Measurements from ENCODE around the gene USP31.
"Not testable (repeated sequence)": the region's sequence is repeated elsewhere in the genome, so short reads cannot be mapped to it uniquely, and the experiment has no call there.

Gene USP31

DNA sequence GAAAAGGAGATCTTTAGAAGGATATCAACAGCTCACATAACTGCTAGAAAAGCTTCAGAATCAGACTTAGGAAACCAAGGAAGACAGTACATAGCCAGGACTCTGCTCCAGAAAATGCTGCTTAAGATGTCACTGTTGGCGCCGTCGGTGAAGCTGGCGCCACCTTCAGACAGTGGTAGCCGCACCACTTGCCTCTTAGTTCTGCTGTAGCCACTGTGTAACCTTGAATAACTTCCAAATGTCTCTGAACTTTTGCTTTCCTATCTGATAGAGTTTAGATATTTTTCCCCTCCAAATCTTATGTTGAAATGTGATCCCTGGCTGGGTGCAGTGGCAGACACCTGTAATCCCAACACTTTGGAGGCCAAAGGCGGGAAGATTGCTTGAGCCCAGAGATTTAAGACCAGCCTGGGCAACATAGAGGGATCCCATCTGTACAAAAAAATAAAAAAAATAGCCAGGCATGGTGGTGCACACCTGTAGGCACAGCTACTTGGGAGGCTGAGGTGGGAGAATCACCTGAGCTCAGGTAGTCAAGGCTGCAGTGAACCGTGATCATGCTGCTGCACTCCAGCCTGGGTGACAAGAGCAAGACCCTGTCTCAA is 6.3 kb upstream of the USP31 start:
- DNase-seq = no peak

DNA sequence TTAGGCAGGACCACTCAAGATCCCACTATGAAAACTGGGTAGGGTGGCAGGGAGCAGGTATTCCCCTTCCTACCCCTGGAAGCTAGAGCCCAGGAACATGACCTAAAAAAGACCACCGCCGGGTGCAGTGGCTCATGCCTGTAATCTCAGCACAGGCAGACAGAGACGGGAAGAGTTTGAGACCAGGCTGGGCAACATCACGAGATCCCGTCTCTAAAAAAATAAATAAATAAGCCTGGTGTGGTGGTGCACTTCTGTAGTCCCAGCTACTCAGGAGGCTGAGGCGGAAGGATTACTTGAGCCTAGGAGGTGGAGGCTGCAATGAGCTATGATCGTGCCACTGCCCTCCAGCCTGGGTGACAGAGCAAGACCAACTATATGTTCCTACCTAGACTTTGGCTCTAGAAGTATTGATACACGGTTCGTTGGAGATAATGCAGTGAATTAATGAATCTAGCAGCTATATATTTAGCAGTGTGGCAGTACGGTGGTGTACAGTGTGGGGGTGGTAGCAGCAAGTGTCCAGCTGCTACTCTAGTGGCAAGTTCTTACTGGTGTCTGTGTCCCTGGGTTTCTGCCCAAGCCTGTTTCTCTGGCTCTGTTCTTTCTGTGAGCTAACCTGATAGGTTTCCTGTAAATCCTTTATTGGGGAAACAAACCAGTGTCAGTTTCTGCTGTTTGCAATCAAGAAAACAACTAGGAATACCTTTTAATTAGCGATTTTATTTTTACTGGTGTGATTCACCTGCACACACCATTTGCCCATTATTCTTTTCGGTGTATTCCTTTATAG is 3.3 kb upstream of the USP31 start:
- no peak for DNase-seq

DNA sequence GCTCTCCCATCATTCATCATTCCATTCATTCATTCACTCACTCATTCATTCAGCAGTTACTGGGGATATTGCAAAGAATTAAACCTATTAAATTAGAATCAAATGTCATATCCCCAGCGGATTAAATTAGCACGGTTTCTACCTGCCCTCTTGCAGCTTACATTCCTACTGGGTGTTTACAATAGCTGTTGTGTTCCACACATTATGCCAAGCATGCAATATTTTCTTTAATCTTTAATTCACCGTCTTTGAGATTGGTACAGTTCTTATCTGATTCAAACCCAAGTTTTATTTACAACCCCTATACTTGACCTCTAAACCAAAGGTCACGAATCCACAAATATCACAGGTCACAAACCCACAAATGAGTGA is 727 bp upstream of the USP31 start:
- no peak for DNase-seq

DNA sequence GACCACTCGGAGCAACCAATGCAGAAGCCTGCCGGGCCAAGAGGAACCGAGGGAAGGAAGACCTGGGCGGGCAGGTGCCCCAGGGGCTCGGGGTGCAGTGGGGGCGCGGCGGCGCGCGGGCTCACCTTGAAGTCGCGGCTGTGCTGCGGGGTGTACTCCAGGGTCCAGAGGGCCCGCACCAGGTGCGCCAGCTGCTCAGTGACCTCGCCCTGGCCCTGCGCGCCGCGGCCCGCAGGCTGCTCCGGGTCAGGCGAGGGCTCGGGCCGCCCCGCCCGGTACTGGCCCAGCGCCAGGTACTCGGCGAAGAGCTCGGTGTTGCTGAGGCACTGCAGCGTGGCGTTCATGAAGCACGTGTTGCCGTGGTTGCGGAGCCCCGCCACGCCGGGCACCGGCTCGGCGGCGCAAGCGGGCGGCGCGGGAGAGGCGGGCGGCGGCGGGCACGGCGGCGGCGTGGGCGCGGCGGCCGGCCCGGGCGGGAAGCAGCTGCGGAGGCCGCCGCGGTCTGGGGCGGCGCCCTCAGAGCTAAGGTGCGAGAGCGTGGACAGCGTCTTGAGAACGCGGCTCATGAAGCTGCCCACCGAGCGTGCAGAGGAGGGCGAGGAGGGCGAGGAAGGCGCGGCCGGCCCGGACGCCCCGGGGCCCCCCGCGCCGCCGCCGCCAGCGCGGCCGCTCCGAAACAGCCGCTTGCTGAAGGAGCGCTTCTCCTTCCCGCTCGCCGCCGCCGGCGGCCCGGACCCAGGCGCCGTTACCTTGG is 562 bp downstream of the USP31 start:
- no peak for DNase-seq

DNA sequence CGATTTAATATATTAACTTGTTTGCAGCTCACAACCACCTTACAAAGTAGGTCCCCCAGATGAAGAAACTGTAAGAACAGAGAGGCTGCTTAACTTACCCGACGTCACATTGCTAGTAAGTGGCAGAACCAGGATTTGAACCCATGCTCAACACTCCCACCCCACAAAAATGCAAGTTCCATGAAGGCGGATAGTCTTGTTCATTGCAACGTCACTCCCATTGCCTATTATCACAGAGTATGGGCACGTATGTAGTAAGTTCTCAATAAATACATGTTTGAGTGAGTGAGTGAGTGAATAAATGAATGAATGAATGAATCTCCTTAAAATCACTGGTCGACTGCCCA is 1.1 kb downstream of the USP31 start:
- no peak for DNase-seq

DNA sequence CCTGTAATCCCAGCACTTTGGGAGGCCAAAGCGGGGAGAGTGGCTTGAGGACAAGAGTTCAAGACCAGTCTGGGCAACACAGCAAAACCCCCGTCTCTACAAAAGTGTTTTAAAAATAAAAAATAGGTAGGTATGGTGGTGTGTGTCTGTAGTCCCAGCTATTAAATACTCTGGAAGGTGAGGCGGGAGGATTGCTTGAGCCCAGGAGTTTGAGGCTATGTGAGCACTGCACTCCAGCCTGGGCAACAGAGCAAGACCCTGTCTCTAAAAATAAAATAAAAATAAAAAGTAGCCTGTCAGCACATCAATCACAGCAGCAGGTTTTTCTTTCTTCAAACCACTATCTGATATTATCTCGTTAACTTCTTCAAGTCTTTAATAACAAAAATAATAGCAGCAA is 1.6 kb downstream of the USP31 start:
- DNase-seq = no peak

DNA sequence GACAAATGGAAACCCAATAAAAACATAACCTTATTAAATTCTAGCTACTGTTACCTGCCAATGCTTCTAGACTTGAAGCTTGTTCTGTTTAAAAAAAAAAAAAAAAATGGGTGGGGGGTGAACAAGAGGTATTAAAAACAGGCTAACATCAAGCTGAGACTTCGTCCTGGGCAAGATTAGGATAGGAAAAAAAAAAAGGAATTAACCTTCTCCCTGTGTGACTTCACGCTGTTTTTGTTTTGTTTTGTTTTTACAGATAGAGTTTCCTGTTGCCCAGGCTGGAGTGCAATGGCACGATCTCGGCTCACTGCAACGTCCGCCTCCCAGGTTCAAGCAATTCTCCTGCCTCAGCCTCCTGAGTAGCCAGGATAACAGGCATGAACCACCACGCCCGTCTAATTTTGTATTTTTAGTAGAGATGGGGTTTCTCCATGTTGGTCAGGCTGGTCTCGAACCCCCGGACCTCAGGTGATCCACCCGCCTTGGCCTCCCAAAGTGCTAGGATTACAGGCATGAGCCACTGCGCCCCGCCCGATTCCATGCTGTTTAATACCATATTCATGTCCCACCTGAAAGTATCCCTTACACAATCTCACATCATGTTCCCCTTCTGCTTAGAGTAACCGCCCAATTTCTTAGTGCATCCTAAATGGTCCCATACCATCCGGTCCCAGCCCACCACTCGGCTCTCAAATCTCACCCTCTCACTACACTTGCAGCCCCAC is 2.2 kb downstream of the USP31 start:
- DNase-seq = no peak

DNA sequence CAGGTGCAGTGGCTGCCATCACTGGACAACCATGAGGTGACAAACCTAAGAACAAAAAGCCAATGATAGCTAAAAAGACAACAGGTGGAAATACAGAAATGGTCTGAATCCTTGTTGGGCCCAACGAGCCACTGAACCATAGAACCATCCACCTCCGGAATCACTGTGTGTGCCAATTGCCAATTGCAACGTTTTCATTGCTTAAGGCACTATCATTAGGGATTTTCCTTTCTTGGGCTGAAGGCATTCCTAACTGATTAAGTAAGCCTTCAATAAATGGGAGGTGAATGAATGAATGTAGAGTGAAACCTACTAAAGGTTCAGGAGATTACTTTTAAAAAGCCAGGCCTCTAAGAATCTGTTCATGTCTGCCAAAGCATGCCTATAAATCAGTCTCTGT is 3.6 kb downstream of the USP31 start:
- no peak for DNase-seq

DNA sequence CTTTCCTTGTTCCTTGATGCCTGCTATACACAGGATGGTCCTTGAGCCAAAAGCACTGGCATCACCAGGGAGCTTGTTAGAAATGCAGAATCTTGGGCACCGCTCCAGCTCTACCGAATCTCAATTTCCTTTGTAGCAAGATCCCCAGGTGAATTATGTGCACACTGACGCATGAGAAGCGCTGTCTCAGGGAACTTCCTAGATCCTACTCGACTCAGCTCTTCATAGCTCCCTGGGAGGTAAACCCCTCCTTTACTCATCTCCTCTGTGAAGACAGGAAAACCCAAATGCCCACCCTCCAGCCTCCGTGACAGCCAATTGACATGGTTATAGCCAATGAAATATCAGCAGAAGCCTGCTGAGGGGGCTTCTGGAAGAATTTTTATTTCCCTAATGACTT is 4.1 kb downstream of the USP31 start:
- no peak for DNase-seq

DNA sequence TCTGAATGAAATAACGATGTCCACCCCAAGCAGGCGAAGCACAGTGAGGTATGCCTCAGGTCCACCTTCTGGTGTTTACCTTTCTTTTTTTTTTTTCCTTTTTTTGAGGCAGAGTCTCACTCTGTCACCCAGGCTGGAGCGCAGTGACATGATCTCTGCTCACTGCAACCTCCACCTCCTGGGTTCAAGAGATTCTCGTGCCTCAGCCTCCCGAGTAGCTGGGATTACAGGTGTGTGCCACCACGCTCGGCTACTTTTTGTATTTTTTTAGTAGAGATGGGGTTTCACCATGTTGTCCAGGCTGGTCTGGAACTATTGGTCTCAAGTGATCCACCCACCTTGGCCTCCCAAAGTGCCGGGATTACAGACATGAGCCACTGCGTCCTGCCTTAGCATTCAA is 4.9 kb downstream of the USP31 start:
- not testable (repeated sequence) for DNase-seq

DNA sequence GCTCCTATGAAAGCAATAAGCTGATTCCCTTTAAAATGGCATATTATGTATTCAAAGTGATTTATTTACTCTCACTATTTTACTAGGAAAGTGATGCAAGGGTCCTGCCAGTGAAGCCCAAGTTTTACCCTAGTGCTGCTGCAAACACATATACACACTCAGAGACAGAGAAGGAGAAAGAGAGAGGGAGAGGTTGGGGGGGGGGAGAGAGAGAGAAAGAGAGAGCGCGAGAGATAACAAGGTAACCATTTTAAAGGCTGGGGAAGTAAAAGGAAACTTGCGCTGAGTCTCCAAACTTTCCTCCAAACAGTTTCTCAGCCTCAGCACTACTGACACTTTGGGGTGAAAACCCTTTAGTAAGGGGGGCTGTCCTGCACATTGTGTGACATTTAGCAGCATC is 5.9 kb downstream of the USP31 start:
- no peak for DNase-seq

DNA sequence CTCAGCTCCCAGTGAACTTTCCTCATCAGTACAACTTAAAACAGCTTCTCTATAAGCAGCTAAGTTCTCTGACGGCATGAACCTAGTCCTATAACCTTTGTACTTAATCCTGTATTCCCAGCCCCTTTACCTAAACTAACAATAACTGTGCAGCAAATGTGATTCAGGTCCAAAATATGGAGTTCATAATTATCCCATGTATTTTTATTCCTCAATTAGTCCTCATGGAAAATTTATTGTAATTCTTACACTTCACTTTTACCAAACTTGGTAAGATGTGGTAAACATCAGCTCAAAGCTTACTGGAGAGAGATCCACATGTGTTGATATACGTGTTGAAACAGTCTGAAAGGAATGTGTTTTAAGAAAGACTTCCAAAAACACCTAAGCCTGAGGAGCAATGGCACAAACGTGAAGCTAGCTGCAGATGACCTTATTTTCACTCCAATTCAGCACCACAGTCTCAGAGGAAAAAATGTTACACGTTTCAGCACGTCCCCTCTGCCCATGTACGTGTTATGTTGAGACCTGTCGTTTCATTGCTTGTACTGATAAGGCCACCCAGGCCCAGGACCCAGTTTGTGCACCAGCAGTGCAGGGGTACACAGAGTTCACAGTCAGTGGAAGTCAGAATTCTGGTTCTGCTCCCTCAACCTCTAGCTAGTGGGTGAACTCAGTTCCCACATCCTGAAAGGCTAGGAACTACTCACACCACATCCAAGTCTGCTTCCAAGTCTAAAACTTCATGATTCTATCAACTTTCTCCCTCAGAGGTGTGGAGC is 7.1 kb downstream of the USP31 start:
- DNase-seq = no peak

DNA sequence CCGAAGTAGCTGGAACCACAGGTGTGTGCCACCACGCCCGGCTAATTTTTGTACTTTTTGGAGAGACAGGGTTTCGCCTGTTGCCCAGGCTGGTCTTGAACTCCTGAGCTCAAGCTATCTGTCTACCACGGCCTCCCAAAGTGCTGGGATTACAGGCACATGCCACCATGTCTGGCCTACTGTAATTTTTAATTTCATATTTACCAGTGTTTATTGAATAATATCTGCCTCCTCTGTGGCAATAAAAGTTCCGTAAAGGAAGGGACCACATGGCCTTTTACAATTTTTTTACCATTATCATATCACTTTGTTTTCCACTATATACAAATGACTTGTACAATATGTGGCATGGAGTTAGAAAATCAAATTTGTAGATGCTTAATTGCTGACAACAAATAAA is 7.8 kb downstream of the USP31 start:
- DNase-seq = no peak

DNA sequence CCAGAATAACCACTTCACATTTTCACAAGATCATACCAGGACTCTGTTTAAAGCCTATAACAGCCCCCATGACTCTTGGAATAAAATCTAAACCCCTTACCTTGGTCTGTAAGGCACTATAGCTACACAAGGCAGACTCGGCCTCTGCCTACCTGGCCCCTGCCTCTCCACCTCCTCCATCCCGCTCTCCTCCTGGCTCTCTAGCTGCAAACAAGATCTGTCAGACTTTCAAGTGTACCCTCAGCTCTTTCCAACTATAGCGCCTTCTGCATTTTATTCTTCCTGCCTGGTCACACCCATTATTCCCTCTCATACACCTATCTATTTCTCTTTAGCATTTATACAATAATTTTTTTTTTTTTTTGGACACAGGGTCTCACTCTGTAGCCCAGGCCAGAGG is 8.2 kb downstream of the USP31 start:
- no peak for DNase-seq

DNA sequence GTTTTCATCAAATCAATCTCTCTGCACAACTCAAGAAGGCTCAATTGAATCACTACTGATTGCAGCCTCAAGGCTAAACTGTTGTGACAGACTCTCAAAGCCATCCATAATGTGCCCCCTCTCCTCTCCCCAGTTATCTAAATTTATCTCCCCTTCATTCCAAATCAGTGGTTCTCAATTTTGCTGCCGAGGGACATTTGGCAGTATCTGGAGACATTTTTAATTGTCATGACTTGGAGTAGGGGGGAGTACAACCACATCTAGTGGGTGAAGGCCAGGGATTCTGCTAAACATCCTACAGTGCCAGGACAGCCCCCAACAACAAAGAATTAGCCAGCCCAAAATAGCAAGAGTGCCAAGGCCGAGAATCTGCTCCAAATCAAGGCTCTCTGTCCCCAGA is 9.1 kb downstream of the USP31 start:
- DNase-seq = no peak

DNA sequence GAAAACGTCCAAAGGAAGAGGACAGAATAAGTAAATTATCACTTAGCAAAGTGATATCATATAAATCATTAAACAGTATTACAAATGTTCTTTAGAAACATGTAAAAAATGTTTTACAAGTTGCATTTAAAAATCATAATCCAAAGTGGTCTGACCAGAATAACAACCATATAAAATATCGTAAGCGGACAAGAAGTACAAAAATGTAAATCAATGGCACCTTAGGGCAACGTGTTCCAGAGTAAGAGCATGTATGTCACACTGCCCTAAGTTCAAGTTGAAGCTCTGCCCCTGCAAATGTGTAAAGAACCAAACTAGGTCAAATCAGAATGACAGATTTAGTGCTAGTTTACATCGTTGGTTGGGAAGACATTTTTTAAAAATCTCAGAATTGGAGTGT is 11.4 kb downstream of the USP31 start:
- no peak for DNase-seq

DNA sequence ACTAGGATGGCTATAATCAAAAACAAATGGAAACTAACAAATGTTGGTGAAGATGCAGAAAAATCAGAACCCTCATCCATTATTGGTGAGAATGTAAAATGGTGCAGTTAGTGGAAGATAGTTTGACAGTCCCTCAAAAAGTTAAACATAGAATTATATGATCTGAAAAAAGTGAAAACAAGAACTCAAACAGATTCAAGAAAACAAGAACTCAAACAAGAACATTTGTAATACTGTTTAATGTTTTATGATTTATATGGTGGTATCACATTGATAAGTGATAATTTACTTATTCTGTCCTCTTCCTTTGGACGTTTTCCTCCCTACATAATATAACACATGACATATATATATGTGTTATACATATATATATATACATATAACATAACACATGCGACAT is 12.0 kb downstream of the USP31 start:
- DNase-seq = no peak

DNA sequence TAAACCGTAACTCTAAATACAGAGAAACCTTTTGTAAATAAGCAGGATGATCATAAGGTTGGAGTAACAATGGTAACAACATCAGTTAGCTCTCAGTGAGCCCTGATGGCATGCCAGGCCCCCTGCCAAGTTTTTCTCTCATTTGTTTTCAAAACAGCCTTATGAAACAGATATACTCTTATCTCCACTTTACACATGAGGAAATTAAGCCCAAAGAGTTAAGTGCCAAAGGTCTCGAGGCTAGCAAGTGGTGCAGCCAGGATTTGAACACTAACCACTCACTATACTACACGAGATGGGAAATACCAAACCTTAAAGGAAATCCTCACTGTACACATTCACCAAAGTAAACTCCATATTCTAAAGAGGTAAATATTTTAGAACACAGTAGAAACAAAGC is 15.0 kb downstream of the USP31 start:
- no peak for DNase-seq

DNA sequence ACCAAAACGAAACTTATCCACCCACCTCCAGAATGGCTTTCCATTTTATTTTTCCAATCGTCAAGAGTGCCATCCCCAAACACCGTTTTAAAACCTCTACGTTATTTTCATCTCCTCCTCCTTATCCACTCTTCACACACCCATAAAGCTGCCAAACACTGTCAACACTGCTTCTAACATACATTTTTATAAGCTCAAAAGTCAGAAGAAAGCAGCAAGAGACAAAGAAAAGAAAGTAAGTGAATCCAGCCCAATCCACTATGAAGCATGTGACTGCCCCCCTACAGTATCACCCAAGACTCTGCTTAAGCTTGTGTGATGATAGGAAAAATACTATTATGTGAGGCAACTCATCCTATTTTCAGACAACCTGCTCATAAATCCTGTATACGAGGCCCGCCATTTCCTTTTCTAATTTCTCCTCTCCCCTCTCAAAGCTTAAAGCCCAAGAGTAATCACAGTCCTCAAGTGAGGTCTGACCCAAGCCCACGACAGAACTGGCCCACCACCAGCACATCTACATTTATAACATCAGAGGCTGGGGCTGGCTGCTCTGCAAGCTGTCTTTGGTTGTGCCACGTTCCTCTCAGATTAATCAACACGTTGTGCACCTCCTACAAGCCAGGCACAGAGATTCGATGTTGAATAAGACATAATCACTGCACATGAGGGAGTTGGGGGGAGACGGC is 16.3 kb downstream of the USP31 start:
- DNase-seq = no peak

DNA sequence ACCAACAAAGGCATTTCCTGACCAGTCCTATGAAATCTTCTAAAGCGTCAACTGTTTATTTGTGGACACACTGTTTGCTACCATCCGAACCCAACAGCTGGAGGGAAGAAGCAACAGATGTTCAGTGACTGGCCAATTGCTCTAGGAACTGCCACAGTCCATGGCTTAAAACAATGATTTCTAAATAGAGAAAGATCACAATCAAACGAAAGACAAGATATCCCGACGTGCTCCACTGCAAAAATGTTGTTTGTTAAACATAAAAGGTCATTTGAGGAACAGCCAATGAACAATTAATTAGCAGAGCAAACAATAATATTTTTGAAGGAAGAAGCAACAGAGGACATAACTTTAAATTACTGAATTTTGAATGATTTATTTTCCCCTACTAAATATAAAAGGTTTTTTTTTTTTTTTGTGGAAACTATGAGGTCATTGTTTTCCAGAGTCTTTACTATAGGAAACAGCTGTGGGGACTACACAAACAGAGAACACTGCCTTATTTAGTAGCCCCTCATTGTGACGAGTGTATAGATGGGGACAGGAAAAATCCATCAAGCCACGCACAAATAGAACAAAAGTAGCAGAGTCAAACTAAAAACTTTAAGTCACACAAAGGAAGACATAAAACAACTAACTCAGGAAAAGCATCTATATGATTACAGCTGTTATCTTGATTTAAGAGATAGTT is 17.2 kb downstream of the USP31 start:
- DNase-seq = no peak

DNA sequence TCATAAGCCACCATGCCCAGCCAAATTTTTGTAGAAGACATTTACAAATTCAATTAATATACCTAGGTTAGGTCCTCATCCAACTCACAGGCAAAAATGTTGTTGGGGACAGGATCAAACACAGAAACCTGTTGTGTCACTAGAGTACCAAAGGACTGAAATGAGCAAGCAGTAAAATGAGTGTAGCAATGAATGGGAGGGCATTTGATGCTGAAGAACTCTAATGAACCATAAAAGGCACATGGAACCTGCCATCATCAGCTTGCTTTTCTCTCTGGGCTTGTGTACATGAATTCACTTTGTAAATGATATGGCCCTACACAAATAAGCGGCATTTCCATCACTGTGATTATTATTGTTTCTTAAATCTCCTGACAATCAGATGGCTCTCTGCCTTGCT is 17.8 kb downstream of the USP31 start:
- no peak for DNase-seq

DNA sequence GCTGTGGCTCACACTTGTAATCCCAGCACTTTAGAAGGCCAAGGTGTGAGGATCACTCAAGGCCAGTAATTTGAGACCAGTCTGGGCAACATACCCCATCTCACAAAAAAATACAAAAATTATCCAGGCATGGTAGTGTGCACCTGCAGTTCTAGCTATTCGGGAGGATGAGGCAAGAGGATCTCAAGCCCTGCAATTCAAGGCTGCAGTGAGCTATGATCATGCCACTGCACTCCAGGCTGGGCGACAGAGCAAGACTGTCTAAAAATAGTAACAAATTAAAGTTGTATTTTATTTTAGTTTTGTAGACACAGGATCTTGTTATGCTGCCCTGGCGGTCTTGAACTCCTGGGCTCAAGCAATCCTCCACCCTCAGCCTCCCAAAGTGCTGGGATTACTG is 18.2 kb downstream of the USP31 start:
- no peak for DNase-seq

All from NCI-H187 treated with DMSO at 0.1 percent for 48 hours (cell line).